ENCODE measurements around the gene NUDT4.
"Not testable (repeated sequence)": the region's sequence is repeated elsewhere in the genome, so short reads cannot be mapped to it uniquely, and the experiment has no call there.

Gene NUDT4

GRCh38 chr12:93429448-93429847 is 51.7 kb downstream of the NUDT4 start:
- DNase-seq (ENCODE audit: low read depth), result no peak

GRCh38 chr12:93429852-93430251 is 52.1 kb downstream of the NUDT4 start:
- no peak for DNase-seq (ENCODE audit: low read depth)

GRCh38 chr12:93430280-93430679 is 52.6 kb downstream of the NUDT4 start:
- DNase-seq (ENCODE audit: low read depth), result no peak

- not testable (repeated sequence) for DNase-seq (ENCODE audit: low read depth)
Observed at GRCh38 chr12:93432031-93432430, 54.3 kb downstream of the NUDT4 start.

- DNase-seq (ENCODE audit: low read depth), result no peak
Observed at GRCh38 chr12:93434256-93434865, 56.6 kb downstream of the NUDT4 start.

GRCh38 chr12:93438266-93439050 is 60.7 kb downstream of the NUDT4 start:
- no peak for DNase-seq (ENCODE audit: low read depth)

GRCh38 chr12:93440043-93440835 is 62.5 kb downstream of the NUDT4 start:
- no peak for DNase-seq (ENCODE audit: low read depth)

GRCh38 chr12:93441081-93441616 is 63.4 kb downstream of the NUDT4 start:
- DNase-seq (ENCODE audit: low read depth), result peak; percentile 33

- peak; percentile 98 for DNase-seq (ENCODE audit: low read depth)
Observed at GRCh38 chr12:93441617-93442410, 64.1 kb downstream of the NUDT4 start, which contains the start of gene UBE2N. Gene UBE2N (minus strand): TSS chr12:93441947. CDS start chr12:93441884, 63 bp downstream.

GRCh38 chr12:93442411-93443340 is 65.0 kb downstream of the NUDT4 start:
- no peak for DNase-seq (ENCODE audit: low read depth)

GRCh38 chr12:93443576-93443975 is 65.9 kb downstream of the NUDT4 start:
- no peak for DNase-seq (ENCODE audit: low read depth)

- no peak for DNase-seq (ENCODE audit: low read depth)
Observed at GRCh38 chr12:93447555-93448290, 70.0 kb downstream of the NUDT4 start.

GRCh38 chr12:93448796-93449195 is 71.1 kb downstream of the NUDT4 start:
- DNase-seq (ENCODE audit: low read depth), result no peak

GRCh38 chr12:93449277-93449676 is 71.6 kb downstream of the NUDT4 start:
- DNase-seq (ENCODE audit: low read depth), result no peak

GRCh38 chr12:93451423-93452158 is 73.9 kb downstream of the NUDT4 start:
- no peak for DNase-seq (ENCODE audit: low read depth)

- DNase-seq (ENCODE audit: low read depth), result no peak
Observed at GRCh38 chr12:93453633-93454032, 75.9 kb downstream of the NUDT4 start.

- DNase-seq (ENCODE audit: low read depth), result no peak
Observed at GRCh38 chr12:93456077-93456476, 78.4 kb downstream of the NUDT4 start.

Data from activated T-cell treated with anti-CD3 and anti-CD28 coated beads for 48 hours (primary cell).